ENCODE measurements around the gene ARHGAP22.

ARHGAP22 gene

DNA sequence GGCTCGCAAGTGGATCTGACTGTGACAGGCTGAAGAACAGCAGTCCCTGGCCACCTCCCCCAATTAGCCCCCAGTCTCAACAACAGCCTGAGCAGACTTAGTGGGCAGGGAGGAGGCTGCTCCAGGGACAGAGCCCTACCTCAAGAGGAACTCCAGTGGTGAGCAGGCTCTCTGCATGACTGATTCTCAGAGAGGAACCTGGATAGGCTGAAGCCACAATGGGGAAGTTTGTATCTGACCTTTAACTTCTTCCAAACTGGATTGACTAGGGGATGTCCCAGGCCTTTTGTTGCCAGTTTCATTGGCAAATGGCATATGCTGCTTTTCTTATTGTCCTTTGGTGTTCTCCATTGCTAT is 93.0 kb downstream of the ARHGAP22 start:
- no peak for DNase-seq (ENCODE audit: low spot score)

DNA sequence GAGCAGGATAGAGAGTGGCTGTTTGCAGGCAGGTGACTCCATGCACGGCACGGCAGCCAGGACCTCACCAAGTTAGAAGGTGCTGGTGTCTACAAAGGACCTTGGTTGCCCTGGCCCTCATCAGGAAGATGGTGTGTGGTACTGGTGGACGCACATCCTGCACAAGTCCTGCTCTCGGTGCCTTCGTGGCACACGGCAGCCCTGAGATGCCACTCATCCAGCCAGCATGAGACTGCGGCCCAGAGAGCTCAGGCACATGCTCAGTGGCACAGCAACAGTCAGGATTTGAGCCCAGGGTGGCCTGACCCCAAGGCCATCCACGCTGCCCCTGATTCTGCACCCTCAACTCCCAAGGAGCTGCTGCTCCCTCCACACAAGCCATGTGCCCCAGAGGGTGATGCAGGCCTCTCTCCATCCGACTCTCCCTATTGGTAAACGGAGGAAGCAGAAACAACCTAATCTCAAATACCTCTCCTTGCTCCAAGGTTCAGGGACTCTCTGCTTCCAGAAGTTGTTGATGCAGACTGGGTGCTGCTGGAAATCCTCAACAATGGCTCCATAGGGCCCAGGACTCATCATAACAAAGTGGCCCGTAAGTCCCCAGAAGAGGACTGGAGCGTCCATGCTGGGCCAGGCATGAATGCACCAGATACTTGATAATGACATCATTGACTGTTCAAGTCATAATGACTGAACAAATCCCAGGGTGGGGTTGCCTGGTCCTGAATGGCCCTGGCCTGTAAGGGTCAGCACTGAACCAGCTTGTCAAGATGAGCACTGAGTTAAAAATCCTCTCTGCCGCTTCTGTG is 93.6 kb downstream of the ARHGAP22 start:
- DNase-seq (ENCODE audit: low spot score), result no peak

DNA sequence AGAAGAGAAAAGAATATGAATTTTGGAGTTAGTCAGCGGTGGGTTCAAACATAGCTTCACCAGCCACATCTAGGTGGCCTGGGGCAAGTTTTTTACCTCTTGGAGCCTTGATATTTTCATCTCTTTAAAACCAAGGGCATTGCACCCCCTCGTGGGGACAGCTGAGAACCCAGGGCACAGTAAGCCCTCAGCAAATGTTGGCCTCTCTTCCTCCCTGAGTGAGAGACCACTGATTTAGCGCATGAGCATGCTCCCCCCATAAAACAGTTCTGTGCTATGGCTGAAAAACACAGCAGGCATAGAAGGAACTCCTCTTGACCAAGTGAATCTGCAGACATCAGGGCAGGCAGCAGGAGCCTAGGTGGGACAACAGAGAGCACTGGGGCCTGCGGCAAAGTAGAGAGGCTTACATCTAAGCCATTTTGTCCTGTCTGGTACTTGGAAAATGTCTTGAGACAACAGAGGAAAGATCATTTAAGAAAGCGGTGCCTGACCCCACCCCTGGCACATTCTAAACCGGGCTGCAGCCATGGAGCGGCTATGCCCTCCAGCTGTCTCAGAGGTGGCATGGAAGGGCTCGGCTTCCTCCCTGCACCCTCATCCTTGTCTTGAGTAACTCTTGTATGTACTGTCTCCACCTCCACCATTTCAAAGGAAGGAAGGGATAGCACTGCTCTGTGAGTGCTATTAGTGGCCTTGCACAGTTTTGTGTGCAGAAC is 94.7 kb downstream of the ARHGAP22 start:
- no peak for DNase-seq (ENCODE audit: low spot score)

DNA sequence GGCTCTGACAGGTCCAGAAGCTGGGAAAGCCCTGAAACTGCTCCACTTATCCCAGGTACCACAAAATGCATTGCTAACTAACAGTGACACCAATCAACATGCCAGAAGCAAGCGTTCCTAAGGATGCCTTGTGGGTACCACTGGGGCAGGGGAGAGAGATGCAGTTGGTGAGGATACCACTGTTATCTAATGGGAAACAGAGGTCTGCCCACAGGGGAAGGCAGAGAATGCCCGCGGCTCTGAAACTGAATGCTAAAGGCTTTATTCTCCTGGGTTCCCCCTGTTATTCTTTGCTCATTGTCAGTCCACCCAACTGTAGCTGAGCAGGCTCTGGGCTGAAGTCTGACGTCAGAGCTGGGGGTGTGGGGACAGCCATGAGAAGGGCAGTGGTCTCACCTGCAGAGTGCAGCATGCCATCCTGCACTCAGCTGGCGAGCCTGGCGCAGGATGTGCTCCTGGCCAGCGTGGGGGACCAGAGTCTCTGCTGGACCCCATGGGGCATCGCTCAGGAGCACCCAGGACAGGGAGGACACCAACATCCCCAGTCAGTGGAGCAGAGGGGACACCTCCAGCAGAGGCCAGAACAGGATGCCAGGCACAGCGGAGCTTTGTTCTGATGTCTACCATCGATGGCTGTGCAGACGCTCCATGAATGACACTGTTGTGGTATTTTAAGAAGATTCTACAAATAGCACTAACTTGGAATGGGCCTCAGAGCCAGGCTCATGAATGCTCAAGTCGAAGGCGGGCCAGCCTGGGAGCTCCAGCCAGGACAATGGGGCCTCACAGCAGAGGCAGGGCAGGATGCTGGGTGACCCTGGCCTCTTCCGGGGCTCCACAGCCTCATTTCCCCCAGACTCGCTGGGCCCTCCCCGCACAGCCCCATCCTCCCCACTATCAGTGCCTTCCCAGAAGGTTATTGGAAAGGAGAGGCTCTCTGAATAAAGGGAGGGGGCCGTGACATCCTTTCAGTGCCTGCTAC is 95.8 kb downstream of the ARHGAP22 start:
- DNase-seq (ENCODE audit: low spot score), result no peak

DNA sequence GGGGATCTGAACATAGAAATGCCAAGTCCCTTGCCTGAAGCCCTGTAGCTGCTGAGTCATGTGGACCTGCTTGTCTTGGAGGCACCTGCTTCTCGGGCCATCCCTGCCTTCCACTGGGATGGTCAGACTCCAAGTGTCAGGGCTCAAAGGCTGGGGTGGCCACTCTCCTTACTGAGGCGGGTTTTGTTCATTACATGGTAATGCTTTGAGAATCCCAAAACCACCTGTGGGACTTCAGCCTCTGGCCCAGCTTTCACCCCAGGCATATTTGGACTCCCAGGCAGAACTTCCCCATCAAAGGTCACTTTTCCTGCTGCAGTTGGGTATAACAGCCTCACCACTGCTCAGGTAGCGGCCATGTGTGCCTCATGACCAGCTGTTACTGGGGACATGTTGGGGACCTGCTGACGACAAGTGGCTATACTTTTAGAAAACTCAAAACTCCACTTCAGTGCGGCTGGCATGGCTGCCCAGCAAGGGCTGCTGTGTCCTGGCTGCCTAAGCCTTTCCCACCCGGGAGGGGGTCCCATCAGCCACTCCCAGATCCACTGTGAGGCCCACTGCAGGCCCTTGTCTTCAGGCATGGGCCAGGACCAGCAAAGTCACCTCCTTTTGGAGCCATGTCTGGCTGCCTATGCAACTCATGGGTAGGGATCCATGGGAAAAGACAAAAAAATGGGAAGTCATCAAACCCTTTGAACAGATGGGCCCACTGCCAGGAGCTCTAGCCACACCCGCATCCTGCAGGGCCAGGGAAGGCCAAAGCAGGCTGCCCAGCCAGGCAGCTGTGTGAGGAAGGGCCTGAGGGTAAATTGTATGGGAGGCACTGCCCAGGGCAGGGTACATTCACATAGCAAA is 96.7 kb downstream of the ARHGAP22 start:
- DNase-seq (ENCODE audit: low spot score), result no peak

DNA sequence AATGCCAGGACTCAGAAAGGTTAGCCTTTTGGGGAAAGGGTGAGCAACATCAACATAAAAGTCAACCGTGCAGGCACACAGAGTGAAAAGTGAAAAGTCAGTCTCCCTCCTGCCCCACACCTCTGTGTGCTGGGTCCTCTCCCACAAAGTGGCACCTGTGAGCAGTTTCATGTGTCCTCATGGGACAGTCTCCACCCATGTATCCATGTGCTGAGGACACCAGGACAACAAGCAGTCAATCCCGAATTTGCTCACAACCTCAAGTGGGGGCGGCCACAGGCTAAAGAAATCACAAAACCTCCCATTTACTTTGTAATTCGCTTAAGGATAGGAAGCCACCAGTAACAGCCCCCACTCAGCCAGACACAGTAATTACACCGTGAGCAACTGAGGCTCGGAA is 97.4 kb downstream of the ARHGAP22 start:
- no peak for DNase-seq (ENCODE audit: low spot score)

DNA sequence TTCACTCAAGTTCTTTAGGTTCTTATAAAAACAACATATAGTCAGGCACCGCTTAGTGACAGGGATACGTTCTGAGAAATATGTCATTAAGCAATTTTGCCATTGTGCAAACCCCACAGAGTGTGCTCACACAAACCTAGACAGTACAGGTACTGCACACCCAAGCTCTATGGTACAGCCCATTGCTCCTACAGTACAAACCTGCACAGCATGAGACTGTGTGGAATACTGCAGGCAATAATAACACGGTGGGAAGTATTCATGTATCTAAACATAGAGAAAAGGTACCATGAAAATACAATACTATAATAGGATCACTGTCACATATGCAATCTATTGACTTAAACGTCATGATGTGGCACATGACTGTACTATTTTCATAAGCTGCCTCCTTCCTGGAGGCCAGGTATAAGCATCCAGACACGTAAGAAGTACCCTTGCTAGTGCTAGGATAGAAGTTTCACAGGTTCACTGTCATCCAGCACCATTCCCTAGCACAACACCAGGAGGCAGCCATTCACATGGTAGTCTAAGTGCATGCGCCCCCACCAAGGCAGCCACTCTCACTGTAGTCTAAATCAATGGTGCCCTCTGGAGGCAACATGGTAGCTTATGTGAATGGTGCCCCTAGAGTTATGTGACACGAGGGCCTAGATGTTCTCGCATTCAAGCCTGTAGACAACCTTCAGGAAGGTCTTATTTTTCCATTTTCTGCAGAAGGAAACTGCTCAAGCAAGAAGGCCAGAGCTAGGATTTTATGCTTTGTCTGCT is 98.5 kb downstream of the ARHGAP22 start:
- no peak for DNase-seq (ENCODE audit: low spot score)

DNA sequence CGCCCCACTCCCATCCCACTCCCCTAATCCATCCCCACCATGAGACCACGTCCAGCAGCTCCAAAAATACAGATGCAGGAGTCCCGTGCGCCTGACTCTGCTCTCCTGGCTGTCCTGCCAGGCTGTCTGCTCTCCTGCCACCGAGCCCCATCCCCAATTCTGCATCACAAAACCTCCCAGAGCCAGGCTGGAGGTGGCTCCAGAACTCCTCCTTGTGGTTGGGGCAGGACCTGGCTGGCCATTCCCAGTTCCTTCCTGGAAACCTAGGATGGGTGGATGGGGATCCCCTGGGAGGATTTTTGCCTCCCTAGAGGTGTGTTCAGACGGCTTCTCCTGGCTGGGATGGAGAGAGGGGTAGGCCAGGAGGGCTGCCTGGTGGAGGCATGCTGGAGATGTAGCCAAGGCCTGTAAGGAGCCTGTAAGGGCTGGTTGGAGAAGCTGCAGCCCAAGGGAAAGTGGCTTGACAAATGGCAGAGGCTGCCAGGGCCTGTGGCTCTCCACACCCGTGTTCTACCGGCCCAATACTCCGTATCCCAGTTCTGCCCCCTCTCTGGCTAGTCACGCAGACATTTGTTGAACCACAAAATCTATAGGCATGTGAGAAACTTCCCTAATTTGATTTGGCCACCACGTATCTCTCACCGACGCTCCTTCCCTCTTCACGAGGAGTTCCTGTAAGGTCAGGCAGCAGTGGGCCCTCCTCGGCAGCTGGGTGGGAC is 99.3 kb downstream of the ARHGAP22 start:
- no peak for DNase-seq (ENCODE audit: low spot score)

DNA sequence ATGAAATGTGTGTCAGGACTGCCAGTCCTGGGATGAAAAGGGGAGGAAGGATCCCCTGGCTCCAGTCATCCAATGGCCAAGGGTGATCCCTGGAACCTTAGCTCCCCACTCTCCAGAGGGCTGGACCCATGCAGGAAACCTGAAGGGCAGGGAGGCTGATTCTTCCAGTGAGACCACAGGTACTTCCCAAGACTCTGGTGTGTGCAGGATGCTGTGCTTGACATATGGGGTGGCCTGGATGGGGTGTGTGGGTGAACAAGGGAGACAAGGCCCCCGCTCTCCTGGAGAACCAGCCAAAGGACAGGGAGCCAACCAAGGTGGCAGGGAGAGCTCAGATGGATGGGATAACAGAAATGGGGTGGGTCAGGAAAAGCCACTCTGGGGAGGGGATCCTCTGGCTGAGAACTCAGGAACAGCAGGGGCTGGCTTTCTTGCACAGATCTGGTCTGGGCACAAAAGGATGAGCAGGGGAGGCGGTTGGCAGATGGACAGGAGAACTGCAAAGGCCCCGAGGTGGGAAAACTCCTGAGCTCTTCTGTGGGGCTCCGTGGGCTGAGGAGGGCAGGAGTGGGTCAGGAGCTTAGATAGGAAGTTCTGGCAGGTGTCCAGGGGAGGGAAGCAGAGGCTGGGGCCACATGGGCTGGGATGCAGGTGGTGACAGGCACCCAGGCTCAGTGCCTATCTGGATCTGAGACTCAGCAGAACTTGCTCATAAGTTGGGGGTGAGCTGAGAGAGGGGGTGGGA is 100.6 kb downstream of the ARHGAP22 start:
- DNase-seq (ENCODE audit: low spot score), result no peak

DNA sequence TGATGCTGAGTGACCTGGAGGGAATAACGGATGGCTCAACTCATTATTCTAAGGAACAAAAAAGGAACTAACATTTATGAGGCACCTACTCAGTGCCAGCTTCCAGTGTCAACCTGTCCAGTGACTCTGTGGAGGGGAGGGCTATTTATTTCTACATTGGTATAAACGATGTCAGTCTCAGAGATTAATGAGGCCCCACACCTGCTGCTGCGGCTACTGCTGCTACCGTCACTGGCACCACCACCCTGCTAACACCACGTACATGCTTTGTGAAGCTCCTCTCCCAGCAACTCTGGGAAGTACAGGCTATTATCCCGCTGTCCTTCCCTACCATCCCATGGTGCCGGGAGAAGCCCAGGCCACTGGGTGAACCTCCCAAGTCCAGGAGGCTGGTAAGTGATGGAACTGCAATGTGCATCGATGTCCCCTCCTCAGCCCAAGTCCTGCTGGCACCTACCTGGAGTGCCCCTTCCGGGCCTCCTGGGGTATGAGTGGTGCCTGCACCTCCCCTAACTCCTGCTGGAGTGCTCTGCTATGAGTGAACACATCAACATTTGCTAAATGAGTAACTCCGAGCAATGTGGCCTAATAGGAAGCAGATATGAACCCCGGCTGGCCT is 101.5 kb downstream of the ARHGAP22 start:
- DNase-seq (ENCODE audit: low spot score), result no peak

DNA sequence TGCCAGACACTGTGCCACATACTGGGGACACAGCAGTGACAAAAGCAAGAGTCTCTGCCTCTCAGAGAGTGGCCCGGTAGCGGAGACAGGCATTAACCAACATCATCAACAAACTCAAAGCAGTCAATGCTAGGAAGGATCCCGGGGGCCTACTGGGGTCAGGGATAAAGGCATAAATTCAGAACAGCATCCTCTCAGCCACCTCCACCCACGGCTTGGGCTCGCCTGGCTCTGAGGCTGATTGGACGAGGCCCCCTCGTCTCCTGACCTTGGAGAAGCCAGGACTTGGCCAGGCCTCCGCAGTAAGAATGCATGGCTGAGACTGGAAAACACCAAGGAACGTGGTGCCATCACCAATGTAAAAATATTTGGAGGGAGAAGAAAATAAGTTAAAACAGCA is 102.1 kb downstream of the ARHGAP22 start:
- no peak for DNase-seq (ENCODE audit: low spot score)

DNA sequence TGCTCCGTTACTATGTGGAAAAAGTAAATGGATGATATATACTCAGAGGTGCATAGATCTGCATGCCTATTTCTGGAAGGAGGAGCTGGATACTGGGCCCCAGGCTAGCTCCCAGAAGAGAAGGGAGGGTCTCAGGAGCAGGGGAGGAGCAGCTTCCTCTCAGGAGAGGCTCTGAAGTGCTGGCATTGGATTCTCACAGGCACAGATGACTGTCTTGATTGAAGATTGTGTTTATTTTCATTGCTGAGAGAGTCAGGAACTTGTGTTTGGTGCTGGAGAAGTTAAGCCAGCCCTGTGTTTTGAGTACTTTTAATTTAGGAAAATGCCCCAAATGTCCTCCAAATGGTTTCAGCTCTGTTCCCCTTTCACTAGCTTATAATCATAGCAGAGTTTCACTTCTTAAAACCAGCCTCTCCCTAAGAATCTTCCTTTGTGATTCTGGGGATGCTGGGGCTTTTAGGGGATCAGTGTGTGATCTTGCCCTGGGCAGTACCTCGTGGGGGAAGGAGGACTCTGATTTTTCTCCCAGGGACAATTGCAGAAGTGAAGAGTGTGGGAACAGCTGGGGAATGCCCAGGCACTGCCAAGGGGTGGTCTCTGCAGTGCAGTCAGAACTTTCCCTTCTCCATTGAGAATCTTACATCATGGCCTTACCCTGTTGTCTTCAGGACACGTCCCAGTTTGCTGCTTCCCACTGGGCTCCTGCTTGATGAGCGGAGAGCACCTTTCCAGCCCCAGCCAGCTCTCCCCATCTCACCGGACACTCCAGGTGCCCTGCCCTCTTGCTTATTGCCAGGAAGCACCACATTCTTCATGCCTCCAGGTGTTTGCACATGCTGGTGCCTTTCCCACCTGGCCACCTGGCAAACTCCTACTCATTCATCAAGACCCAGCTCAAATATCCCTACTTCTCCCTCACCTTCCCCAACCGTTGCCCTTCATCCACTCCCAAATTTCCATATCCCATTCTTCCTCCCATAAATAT is 102.8 kb downstream of the ARHGAP22 start:
- DNase-seq (ENCODE audit: low spot score), result no peak

DNA sequence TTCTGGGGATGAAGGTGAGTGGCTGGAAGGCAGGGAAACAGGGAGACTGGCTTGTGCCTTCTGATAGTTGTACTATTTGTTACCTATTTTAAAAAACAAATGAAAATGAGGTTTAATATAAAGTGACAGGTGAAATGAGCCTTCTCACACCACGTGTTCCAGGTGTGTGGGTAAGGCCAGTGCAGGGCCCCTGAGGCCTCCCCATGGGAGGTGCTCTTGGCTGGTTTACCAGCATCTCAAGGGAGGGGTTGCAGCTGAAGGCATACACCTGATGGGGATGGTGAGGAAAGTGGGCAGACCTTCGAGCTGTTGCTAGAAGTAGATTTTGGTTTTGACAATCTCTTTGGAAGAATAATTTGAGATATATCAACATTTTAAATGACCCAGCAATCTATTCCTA is 103.6 kb downstream of the ARHGAP22 start:
- no peak for DNase-seq (ENCODE audit: low spot score)

DNA sequence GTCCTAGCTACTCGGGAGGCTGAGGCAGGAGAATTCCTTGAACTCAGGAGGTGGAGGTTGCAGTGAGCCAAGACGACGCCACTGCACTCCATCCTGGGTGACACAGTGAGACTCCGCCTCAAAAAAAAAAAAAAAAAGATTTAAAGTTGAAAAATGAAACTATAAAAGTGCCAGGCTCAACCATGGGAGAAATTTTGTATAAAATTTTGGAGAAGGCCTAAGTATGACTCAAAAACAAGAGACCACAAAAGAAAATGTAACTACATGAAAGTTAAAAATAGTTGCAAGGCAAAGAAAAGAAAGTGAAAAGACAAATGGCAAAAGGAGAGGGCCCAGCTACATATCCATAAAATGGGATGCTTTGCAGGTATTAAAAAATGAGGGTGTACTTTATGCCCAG is 104.1 kb downstream of the ARHGAP22 start:
- DNase-seq (ENCODE audit: low spot score), result no peak

DNA sequence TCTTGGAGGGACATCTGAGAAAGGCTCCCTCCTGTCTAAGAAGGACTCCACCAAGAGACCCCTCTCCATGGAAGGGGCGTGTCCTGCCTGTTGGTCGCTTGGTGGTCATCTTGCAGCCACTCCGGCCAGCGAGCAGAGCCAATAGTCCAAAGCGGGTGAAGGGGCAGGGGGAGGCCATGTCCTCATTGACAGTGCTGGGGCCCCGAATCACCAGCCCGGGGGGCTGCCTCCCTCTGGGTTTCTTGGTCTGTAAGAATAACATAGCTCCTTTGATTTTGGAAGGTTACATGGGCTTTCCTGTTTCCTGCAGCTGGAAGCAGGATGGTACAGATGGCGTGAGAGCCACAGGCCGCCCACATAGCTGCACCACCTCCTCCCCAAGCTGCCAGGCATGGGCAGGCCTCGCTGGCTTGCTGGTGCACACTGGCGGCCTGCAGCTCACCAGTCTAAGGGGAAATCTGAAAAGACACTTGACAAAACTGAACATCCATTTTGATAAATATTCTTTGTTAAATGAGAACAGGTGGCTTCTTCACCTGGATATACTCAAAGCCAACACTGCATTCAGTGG is 105.8 kb downstream of the ARHGAP22 start:
- no peak for DNase-seq (ENCODE audit: low spot score)

DNA sequence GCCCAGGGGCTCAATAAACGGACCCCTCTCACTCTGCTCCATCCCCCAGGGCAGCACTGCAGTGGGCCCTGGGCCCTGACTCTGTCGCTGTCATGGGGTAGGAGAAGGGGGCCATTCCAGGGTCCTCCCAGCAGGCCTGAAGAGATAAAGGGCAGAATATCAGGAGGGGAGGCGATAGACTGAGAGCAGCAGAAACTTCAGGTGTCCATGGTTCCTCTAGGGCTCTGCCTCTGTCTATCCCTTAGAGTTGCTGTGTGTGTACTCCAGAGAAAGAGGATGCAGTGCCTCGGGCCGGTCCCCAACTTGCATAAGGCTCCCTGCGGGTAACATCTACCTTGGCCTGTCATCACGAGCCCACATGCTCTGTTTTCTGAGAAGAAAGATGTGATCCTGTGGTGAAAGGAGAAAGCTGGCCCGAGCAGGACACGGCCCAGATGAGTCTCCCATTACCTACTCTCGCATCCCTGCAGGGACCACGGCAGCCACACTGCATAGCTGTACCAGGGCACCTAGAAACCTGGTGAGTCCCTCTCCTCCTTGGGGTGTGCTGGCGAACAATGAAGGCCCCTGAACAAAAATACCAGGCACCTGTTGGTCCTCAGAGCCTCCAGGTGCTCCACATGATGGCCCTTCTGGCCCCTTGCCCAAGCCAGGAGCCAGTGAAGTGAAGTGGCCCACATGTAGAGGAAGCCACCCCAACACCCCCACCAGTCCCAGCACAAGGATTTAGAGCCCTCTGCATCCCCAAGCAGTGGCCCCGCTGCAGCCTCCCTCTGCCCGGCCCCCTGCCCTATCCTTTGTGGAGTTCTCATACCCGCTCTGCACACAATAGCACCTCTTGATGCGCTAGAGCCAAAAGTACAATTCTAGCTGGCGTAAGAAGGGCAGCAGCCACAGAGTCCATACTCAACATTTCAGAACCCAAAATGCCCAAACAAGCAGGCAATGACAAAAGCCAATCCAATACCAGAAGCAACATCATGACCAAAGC is 106.8 kb downstream of the ARHGAP22 start:
- DNase-seq (ENCODE audit: low spot score), result no peak

Measured in GM03348 (cell line).